Caco-2 (cell line): Measurements from ENCODE around the gene ASPA. TPM values are rescaled to one million over a fixed set of nuclear protein-coding genes. Genes with fewer than 3 reads are reported as not detected.

Experiments
- BruUV-seq: library from RNA; stranded (reverse); fragments of 400-500 nt; replicated peaks from 2 replicates; lab custom pipeline; 2021; lab: Mats Ljungman, UMichigan
- CTCF ChIA-PET: fragments of 300-600 bp; sonication (Branson Sonifier 250); formaldehyde crosslinking; loops from one replicate; lab custom pipeline; 2022; ENCODE audit warnings: antibody characterized with exemption; lab: Charles Lee
- POLR2A ChIA-PET: fragments of 300-600 bp; sonication (Branson Sonifier 250); formaldehyde crosslinking; loops from one replicate; lab custom pipeline; 2022; ENCODE audit warnings: antibody characterized with exemption; lab: Charles Lee
- DNase-seq, 2 experiments: peaks; one replicate each; pipeline versions ENCODE4 v3.0.0 to v3.0.0-alpha.2; 2020 to 2022
- H3K27me3 ChIP-seq: replicated peaks from 2 replicates; pipeline ENCODE4 v1.6.0; 2011; ENCODE audit warnings: low read length; ENCODE audit not compliant: control insufficient read depth, insufficient read depth
- H3K36me3 ChIP-seq: 2 replicates; pipeline ENCODE4 v1.5.1; 2011; ENCODE audit warnings: low read length; ENCODE audit not compliant: control insufficient read depth, insufficient read depth
- H3K4me1 ChIP-seq: fragments of 250-450 bp; sonication (Bioruptor Pico); 2 replicates; pipeline ENCODE4 v1.5.1; 2020; ENCODE audit warnings: mild to moderate bottlenecking
- H3K4me3 ChIP-seq: 2 replicates; pipeline ENCODE4 v1.5.1; 2011; ENCODE audit warnings: low read depth, mild to moderate bottlenecking, control low read depth, low read length
- H3K9me3 ChIP-seq: fragments of 250-450 bp; sonication (Bioruptor Pico); 2 replicates; pipeline ENCODE4 v1.5.1; 2020; ENCODE audit warnings: mild to moderate bottlenecking, moderate library complexity
- H3K27ac Mint-ChIP-seq: one replicate; pipeline ENCODE4 v1.8.0; 2022; ENCODE audit warnings: mixed read lengths; ENCODE audit not compliant: unreplicated experiment
- H3K27me3 Mint-ChIP-seq: one replicate; pipeline ENCODE4 v1.8.0; 2022; ENCODE audit warnings: mixed read lengths; ENCODE audit not compliant: insufficient read depth, unreplicated experiment
- H3K36me3 Mint-ChIP-seq: one replicate; pipeline ENCODE4 v1.8.0; 2022; ENCODE audit warnings: mild to moderate bottlenecking, mixed read lengths; ENCODE audit not compliant: insufficient read depth, unreplicated experiment
- H3K4me1 Mint-ChIP-seq: one replicate; pipeline ENCODE4 v1.8.0; 2022; ENCODE audit warnings: low read depth, mixed read lengths; ENCODE audit not compliant: unreplicated experiment
- H3K4me3 Mint-ChIP-seq: one replicate; pipeline ENCODE4 v1.8.0; 2022; ENCODE audit warnings: mild to moderate bottlenecking, moderate library complexity, mixed read lengths; ENCODE audit not compliant: unreplicated experiment
- H3K9me3 Mint-ChIP-seq: one replicate; pipeline ENCODE4 v1.8.0; 2022; ENCODE audit warnings: mixed read lengths; ENCODE audit not compliant: unreplicated experiment
- intact Hi-C: fragments of 100-400 bp; cut with micrococcal nuclease; formaldehyde crosslinking; loops from one replicate; pipeline ENCODE4 v1.10.0; 2022; ENCODE audit not compliant: unreplicated experiment
- total RNA-seq: library from RNA; stranded (reverse); gene quantifications from 2 replicates; pipeline ENCODE4 v1.2.3, GENCODE V29; 2022
- TF ChIP-seq, protein P1 (sequence below), 2 experiments: fragments of 200-600 bp in 1 of 2; IDR thresholded peaks; 1 replicate in 1 of 2; 2 replicates in 1 of 2; pipeline versions ENCODE4 v1.5.1 to v1.8.0; 2011 to 2022; ENCODE audit warnings: antibody characterized with exemption in 1 of 2, control low read depth in 1 of 2, inconsistent platforms in 1 of 2, low read depth in 1 of 2, low read length in 1 of 2, mild to moderate bottlenecking in 1 of 2, moderate library complexity in 1 of 2; ENCODE audit not compliant: insufficient read depth in 1 of 2, severe bottlenecking in 1 of 2, unreplicated experiment in 1 of 2

ASPA gene
- total RNA-seq, 1 experiment from 2014 or later: 0.27 TPM

DNA sequence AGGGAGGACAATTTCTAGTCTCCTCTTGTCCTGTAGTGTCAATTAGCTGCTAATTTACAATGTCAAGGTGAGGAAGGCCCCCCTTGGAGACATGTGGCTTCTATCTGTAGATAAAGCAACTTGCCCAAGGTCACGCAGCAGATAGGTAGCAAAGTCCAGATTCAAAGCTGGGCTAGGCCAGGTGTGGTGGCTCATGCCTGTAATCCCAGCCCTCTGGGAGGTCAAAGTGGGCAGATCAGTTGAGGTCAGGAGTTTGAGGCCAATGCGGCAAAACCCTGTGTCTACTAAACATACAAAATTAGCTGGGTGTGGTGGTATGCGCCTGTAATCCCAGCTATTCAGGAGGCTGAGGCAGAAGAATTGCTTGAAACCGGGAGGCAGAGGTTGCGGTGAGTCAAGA is 70.7 kb downstream of the ASPA start:
- Histone ChIP-seq H3K4me3 (no peak overlapping the region), H3K4me1 (peaks cover 7% of the 10 kb centered on the region; the same call in 1 of the 2 replicates), H3K9me3 (peaks cover 4% of the 10 kb centered on the region; the same call in 1 of the 2 replicates), H3K36me3 (no peaks in the 10 kb centered on the region), H3K27me3 (no peaks in the 10 kb centered on the region)
- no peak overlapping the region for H3K27ac Mint-ChIP-seq
- H3K9me3 Mint-ChIP-seq: peaks cover 15% of the 10 kb centered on the region
- H3K4me1 Mint-ChIP-seq: no peaks in the 10 kb centered on the region
- BruUV-seq: no TSS peak
- intact Hi-C loops: no loop called here
- POLR2A ChIA-PET: no interaction called here
- no peaks in the 10 kb centered on the region for H3K27me3 Mint-ChIP-seq
- no peak for DNase-seq
- H3K4me3 Mint-ChIP-seq: no peak overlapping the region
- no peaks in the 10 kb centered on the region for H3K36me3 Mint-ChIP-seq
- CTCF ChIA-PET: interaction anchor here (0.7 kb wide), 1 partner anchor 17 kb away, joined by 3 read pairs; no protein-coding TSS in a partner anchor
- TF ChIP-seq, protein P1, sequence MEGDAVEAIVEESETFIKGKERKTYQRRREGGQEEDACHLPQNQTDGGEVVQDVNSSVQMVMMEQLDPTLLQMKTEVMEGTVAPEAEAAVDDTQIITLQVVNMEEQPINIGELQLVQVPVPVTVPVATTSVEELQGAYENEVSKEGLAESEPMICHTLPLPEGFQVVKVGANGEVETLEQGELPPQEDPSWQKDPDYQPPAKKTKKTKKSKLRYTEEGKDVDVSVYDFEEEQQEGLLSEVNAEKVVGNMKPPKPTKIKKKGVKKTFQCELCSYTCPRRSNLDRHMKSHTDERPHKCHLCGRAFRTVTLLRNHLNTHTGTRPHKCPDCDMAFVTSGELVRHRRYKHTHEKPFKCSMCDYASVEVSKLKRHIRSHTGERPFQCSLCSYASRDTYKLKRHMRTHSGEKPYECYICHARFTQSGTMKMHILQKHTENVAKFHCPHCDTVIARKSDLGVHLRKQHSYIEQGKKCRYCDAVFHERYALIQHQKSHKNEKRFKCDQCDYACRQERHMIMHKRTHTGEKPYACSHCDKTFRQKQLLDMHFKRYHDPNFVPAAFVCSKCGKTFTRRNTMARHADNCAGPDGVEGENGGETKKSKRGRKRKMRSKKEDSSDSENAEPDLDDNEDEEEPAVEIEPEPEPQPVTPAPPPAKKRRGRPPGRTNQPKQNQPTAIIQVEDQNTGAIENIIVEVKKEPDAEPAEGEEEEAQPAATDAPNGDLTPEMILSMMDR (IDR thresholded peaks at IDR 0.05; ENCODE audit: insufficient read depth in 1 of 2, low read depth in 1 of 2, low read length in 1 of 2, severe bottlenecking in 1 of 2, unreplicated experiment in 1 of 2): no peak

DNA sequence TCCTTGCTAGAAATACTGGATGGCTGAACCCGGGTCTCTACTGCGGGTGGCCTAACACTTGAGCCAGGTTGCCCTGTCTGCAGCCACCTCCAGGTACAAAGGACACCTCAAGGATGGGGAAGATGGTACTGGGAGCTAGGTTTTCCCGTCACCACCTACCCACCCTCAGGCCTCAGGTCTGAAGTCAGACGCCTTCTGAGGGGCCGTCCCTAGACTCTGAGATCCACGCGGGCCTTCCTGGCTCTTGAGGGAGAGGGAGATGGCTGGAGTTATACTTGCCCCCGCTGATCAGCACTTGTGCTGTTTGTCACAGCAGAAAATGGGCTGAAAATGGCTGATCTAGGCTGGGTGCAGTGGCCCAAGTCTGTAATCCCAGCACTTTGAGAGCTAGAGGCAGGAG is 71.2 kb downstream of the ASPA start:
- TF ChIP-seq, protein P1 (IDR thresholded peaks at IDR 0.05; ENCODE audit: insufficient read depth in 1 of 2, low read depth in 1 of 2, low read length in 1 of 2, severe bottlenecking in 1 of 2, unreplicated experiment in 1 of 2): no peak
- ChIA-PET POLR2A (no interaction called here), CTCF (interaction anchor here (0.7 to 0.9 kb wide), 2 partner anchors 17 to 35 kb away, joined by 3 read pairs; no protein-coding TSS in a partner anchor)
- Histone ChIP-seq H3K9me3 (peaks cover 4% of the 10 kb centered on the region; the same call in 1 of the 2 replicates), H3K4me1 (peaks cover 7% of the 10 kb centered on the region; the same call in 1 of the 2 replicates), H3K27me3 (no peaks in the 10 kb centered on the region), H3K36me3 (no peaks in the 10 kb centered on the region), H3K4me3 (no peak overlapping the region)
- Mint-ChIP-seq H3K36me3 (no peaks in the 10 kb centered on the region), H3K4me1 (no peaks in the 10 kb centered on the region), H3K27ac (no peak overlapping the region), H3K27me3 (no peaks in the 10 kb centered on the region), H3K9me3 (peaks cover 15% of the 10 kb centered on the region), H3K4me3 (no peak overlapping the region)
- intact Hi-C loops: no loop called here
- no TSS peak for BruUV-seq
- DNase-seq: no peak

DNA sequence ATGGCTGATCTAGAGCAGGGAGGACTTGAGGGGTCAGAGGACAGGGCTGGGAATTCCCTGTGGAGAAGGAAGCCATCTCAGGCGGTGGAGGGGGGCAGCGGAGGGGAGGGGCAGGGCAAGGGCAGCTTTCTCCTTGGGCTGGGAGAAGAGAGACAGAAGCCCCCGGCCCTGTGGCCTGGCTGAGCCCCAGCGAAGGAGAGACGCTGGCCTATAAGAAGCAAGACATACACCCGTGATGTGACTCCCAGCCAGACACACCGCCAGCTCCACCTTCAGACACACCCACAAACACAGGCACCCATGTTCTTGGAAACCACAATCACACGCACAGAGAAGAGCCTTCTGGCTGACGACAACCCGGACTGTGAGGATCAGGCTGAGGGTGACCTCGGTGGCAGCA is 71.8 kb downstream of the ASPA start:
- no peak for DNase-seq
- CTCF ChIA-PET: interaction anchor here (0.9 kb wide), 1 partner anchor 35 kb away, joined by 3 read pairs; no protein-coding TSS in a partner anchor

More for the DNA sequence above, 71.8 kb downstream of the ASPA start:
- POLR2A ChIA-PET: no interaction called here
- Mint-ChIP-seq H3K27ac (no peak overlapping the region), H3K9me3 (peaks cover 15% of the 10 kb centered on the region), H3K4me3 (no peak overlapping the region), H3K27me3 (no peaks in the 10 kb centered on the region), H3K36me3 (no peaks in the 10 kb centered on the region), H3K4me1 (no peaks in the 10 kb centered on the region)
- H3K4me1 ChIP-seq: peaks cover 7% of the 10 kb centered on the region; the same call in 1 of the 2 replicates
- TF ChIP-seq, protein P1 (IDR thresholded peaks at IDR 0.05; ENCODE audit: insufficient read depth in 1 of 2, low read depth in 1 of 2, low read length in 1 of 2, severe bottlenecking in 1 of 2, unreplicated experiment in 1 of 2): no peak
- no peaks in the 10 kb centered on the region for H3K36me3 ChIP-seq
- intact Hi-C loops: no loop called here
- H3K4me3 ChIP-seq: no peak overlapping the region
- no TSS peak for BruUV-seq
- H3K27me3 ChIP-seq: no peaks in the 10 kb centered on the region
- peaks cover 4% of the 10 kb centered on the region; the same call in 1 of the 2 replicates for H3K9me3 ChIP-seq
